Fibroblast of gingiva (primary cell): ENCODE results near the gene PIK3CD.
"Not testable (repeated sequence)": the region's sequence is repeated elsewhere in the genome, so short reads cannot be mapped to it uniquely, and the experiment has no call there.

ENCODE experiments used
- DNase-seq: peaks from one replicate; pipeline ENCODE4 v3.0.0-alpha.2; 2011; ENCODE audit warnings: low read depth

Gene PIK3CD

GRCh38 chr1:9654834-9655723, 3.5 kb downstream of the PIK3CD start:
- DNase-seq: no peak

- no peak for DNase-seq
These were observed 4.3 kb downstream of the PIK3CD start for GRCh38 chr1:9655836-9656235.

GRCh38 chr1:9657521-9658032, 6.0 kb downstream of the PIK3CD start:
- no peak for DNase-seq

DNA sequence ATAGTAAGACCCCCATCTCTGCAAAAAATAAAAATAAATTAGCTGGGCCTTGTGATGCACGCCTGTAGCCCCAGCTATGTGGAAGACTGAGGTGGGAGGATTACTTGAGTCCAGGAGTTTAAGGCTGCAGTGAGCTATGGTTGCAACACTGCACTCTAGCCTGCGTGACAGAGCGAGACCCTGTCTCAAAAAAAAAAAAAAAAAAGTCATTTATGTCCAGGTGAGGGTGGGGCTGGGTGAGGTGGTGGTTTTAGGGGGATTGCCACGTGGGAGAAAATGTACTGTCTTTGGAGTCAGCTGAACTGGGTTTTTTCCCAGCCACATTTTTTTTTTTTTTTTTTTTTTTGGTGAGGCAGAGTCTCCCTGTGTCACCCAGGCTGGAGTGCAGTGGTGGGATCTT, 6.7 kb downstream of the PIK3CD start:
- no peak for DNase-seq

GRCh38 chr1:9659328-9659727, 7.8 kb downstream of the PIK3CD start:
- peak; percentile 54 for DNase-seq

DNA sequence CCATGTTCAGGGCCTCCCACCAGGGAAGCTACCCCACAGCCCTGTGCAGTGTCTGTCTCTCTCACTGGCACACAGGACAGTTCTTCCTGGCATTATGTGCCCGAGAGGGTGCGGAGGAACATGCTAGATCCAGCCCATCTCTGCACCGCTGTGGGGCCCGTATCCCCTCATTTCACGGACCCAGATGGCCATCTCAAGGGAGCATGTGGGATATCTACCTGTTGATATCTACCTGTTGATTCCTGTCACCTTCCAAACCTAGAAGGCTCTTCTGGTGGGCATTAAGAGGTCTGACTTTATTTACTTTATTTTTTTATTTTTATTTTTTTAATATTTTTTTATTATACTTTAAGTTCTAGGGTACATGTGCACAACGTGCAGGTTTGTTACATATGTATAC, 11.7 kb downstream of the PIK3CD start:
- no peak for DNase-seq

DNA sequence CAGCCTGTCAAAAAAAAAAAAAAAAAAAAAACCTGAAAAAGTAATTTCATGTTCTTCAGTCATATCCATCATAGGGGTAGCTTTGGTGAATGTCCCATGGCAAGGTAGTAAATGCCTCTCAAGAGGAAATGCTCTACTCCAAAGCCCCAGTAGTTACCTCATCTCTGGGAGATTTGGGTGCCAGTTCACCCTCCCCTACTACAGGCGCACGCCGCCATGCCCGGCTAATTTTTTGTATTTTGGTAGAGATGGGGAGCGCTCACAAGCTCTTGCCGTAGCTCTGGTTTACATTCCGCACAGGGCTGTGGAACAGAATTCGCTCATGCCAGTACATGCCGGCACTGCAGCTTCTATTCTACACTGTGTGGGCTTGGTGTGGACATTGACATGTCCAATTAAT, 13.7 kb downstream of the PIK3CD start:
- DNase-seq: no peak

- DNase-seq: no peak
These were observed 16.5 kb downstream of the PIK3CD start for GRCh38 chr1:9668080-9668479.

- no peak for DNase-seq
These were observed 18.6 kb downstream of the PIK3CD start for GRCh38 chr1:9670085-9670484.

DNA sequence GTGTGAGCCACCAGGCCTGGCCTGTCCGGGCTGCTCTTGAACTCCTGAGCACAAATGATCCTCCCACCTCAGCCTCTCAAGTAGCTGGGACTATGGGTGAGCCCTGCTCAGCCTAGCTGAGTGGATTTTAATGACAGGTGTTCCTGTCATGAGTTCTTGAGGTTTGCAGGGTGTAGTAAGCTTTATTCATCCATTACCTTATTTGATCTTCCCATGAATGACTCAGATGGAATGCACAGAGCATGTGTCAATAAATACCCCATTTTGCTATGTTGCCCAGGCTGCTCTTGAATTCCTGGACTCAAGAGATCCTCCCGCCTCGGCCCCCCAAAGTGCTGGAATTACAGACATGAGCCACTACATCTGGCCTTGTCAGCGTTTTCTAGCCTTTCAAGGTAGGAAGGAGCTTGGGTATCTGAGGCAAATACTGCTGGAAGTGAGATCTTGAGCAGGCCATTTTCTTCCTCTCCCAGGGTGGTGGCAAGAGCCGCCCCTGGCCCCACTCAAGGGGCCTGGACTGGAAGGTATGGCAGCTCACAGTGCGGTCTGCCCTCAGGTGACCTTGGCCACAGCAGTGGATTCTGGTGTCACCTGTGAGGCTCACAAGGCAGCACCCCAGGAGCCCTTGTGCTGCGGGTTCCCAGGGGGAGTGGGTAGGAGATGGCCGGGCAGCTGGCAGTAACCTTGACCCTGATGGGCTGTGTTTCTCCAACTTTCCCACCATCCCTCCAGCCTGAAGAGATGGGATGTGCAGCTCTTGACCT, 20.0 kb downstream of the PIK3CD start:
- DNase-seq: no peak

GRCh38 chr1:9672444-9672843, 20.9 kb downstream of the PIK3CD start:
- DNase-seq: no peak

GRCh38 chr1:9675393-9675792, 23.9 kb downstream of the PIK3CD start:
- no peak for DNase-seq

DNA sequence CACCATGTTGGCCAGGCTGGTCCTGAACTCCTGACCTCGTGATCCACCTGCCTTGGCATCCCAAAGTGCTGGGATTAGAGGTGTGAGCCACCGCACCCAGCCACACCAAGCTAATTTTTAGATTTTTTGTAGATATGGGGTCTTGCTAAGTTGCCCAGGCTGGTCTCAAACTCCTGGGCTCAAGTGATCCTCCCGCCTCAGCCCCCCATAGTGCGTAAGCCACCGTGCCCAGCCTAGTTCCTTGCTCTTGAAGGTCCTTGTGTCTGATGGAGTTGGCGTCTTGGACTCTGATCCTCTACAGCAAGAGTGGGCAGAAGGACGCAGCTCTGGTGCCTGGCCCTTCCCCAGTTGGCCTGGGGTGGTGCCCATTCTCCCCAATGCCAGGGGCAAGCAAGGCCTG, 24.6 kb downstream of the PIK3CD start:
- not testable (repeated sequence) for DNase-seq

- DNase-seq: no peak
These were observed 25.4 kb downstream of the PIK3CD start for GRCh38 chr1:9676815-9677393.

- DNase-seq: no peak
These were observed 28.6 kb downstream of the PIK3CD start for GRCh38 chr1:9680091-9680490.

DNA sequence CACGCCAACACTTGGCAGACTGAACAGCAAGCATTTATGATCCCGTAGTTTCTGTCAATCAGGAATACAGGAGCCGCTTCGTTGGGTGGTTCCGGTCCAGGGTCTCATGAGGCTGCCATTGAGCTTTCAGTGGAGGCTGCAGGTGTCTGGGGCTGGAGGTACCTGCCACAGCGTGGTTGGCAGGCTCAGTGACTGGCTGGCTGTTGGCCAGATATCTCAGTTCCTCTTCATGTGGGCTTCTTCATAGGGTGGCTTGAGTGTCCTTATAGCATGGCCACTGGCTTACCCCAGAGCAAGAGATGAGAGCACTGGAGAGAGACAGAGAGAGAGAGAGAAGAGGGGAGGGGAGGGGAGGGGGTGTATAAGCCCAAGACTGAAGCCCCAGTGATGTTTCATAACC, 29.3 kb downstream of the PIK3CD start:
- DNase-seq: no peak

DNA sequence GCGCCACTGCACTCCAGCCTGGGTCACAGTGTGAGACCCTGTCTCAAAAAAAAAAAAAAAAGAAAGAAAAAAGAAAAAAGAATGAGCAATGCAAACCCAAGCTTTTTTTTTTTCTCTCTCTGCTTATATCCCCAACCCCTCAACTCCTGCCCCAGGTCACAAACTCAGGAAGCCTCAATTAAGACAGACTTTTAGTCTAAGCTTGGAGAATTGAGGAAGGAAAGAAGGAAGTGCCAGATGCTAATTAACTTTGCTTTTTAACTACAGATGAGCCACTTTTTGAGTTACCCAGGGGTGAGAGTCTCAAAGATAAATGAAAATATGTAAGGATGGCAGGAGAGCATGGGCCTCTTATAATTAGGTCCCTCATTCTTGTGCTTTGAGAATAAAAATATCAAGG, 33.3 kb downstream of the PIK3CD start:
- no peak for DNase-seq

DNA sequence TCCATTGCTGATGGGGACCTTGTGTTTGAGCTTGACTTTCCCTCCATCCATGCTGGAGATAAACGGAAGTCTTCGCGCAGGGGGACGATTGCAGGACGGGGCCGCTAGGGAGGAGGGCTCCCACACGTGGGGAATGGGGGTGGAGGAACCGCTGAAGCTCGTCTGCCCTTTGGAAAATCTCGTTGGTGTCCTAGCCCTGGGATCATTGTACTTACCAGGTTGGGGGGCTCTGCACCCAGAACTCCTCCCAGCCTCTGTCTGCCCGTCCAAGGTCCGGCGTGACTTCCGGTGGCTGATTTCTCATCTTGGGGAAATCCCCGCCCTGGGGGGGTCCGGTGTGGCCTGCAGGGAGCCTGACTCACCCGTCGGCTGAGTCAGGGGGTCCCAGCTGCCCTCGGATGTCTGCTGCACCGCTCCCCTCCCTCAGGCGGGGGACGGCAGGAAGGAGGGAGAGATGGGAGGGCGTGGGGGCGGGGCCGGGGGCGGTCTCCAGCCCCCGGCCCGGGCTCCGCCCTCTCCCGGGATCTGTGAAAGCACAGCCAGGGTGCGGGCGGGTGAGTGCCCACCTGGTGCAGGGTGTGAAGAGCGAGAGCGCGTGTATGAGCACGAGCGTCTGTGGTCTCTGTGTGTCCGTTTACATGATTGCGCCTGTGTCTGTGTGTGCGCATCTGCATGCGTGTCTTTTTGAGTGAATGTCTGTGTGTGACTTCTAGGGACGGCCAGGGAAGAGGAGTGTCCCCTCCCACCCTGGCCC, 35.8 kb downstream of the PIK3CD start:
- peak; percentile 15 for DNase-seq

DNA sequence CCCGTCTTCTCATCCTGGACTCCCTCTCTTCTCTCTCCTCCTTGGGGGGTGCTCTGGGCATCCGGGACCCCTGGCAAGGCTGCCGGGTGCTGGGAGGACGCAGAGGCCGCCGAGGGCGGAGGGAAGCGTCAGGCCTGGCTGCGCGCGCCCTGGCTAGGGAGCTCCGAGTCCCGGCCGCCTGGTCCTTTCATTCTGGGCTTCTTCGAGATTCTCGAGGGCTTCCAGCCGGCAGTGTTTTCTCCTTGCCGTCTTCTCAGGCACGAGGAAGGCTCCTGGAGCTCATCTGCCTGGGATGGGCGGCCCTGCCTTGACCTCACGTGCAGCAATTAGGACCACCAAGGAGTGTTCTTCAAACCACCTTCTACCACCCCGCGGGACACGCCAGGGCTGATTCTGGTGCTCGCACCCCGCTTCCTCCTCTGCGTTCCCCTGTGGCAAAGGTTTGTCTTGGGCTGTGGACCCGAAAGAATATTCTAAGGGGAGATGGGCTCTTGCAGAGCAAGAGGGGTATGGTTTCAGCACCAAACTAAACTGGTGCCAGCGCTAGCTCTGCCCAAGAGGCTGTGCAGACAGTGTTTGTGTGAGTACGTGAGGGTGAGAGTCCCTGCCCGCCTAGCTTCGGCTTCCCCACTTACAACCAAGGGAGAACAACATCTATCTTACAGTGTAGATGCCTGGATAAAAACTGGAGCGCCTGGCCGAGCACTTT, 36.5 kb downstream of the PIK3CD start:
- DNase-seq: no peak

DNA sequence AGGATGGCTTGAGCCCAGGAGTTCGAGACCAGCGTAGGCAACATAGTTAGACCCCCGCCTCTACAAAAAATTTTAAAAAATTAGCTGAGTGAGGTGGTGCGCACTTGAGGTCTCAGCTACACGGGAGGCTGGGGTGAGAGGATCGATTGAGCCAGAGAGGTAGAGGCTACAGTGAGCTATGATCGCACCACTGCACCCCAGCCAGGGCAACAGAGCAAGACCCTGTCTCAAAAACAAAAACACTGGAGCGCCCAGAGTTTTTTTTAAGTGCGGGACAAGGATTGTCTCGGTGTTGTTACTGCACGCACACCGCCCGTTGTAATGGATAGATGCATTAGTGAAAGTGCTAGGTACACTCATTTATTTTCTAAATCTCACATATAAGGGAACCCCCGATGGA, 37.1 kb downstream of the PIK3CD start:
- no peak for DNase-seq

DNA sequence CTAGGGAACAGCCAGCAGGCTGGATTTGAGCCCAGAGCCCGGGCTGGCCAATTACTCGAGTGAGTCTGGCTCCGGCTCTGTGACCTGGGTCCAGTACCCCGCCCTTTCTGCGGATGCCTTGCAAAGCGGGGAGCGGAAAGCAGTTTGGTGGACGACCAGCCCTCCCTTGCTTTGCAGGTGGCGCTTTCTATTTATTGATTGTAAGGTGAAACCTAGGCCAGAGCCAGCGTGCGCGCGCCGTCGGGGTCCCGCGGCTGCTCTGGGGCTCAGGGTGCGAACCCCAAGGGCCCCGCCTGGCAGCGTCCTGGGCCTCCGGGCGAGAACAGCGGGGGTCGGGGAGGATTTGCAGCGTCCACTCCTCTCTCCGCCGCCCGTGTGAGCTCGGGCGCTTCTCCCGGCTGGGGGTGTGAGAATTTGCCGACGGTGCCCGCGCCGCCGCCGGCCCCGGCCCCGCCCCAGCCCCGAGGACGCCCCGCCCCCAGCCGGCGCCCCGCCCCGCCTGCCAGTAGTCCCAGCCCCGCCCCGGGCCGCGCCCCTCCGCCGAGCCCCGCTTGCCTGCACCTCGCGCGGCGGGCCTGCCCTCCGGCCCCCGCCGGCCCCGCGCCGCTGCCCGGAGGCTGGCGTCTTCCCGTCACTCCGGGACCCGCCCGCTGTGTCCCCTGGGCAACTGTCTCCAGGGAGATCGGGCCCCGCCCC, 37.6 kb downstream of the PIK3CD start:
- DNase-seq: peak; percentile 67
